Ishikawa (cell line): ENCODE results near the gene CTNNA1.

ENCODE experiments used
- CEBPB ChIP-seq: IDR thresholded peaks from 2 replicates; pipeline ENCODE4 v1.6.1; 2012
- CREB1 ChIP-seq: IDR thresholded peaks from 2 replicates; pipeline ENCODE4 v1.6.1; 2012; ENCODE audit warnings: low read depth
- EGR1 ChIP-seq: IDR thresholded peaks from 2 replicates; pipeline ENCODE4 v1.6.1; 2012
- EP300 ChIP-seq: IDR thresholded peaks from 2 replicates; pipeline ENCODE4 v1.6.1; 2012; ENCODE audit warnings: borderline replicate concordance
- FOXM1 ChIP-seq: IDR thresholded peaks from 2 replicates; pipeline ENCODE4 v1.6.1; 2012; ENCODE audit warnings: low read depth, borderline replicate concordance
- NFIC ChIP-seq: IDR thresholded peaks from 2 replicates; pipeline ENCODE4 v1.6.1; 2012
- RAD21 ChIP-seq: IDR thresholded peaks from 2 replicates; pipeline ENCODE4 v1.6.1; 2012; ENCODE audit warnings: low read depth
- TAF1 ChIP-seq: IDR thresholded peaks from 2 replicates; pipeline ENCODE4 v1.6.1; 2012; ENCODE audit warnings: low read depth, mild to moderate bottlenecking
- TCF12 ChIP-seq: IDR thresholded peaks from 2 replicates; pipeline ENCODE4 v1.6.1; 2012; ENCODE audit warnings: low read depth
- TEAD4 ChIP-seq: IDR thresholded peaks from 2 replicates; pipeline ENCODE4 v1.6.1; 2012
- YY1 ChIP-seq: IDR thresholded peaks from 2 replicates; pipeline ENCODE4 v1.6.1; 2012; ENCODE audit warnings: low read depth
- ZBTB7A ChIP-seq: IDR thresholded peaks from 2 replicates; pipeline ENCODE4 v1.6.1; 2012; ENCODE audit warnings: low read depth
- TF ChIP-seq, protein P1 (sequence below): IDR thresholded peaks from 2 replicates; pipeline ENCODE4 v1.6.1; 2012
- TF ChIP-seq, protein P2 (sequence below): IDR thresholded peaks from 2 replicates; pipeline ENCODE4 v1.6.1; 2012; ENCODE audit warnings: low read depth, mild to moderate bottlenecking
- TF ChIP-seq, protein P3 (sequence below): IDR thresholded peaks from 2 replicates; pipeline ENCODE4 v1.6.1; 2012

The CTNNA1 gene

DNA sequence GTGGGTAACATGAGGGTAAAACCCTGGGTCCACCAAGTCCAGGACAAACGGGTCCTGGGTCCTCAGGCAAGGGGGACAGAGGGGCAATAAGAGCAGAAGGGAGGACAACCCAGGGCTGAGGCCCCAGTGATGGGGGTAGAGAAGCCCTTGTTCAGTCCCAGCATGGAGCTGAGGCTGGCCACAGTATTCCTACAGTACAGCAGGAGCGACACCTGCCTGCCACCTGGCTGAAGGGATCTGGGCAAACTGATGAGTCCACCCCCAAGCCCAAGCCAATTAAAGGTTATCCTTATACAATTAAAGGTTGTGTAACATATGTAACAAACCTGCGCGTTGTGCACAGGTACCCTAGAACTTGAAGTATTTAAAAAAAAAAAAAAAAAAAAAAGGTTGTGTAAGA lies 219.6 kb downstream of the CTNNA1 start:
- TF ChIP-seq NFIC, result no peak
- no peak for TF ChIP-seq YY1
- no peak for TF ChIP-seq ZBTB7A
- TF ChIP-seq EP300, result no peak
- no peak for TF ChIP-seq EGR1
- no peak; the same call in 1 of the 2 replicates for TF ChIP-seq RAD21
- no peak for TF ChIP-seq FOXM1

DNA sequence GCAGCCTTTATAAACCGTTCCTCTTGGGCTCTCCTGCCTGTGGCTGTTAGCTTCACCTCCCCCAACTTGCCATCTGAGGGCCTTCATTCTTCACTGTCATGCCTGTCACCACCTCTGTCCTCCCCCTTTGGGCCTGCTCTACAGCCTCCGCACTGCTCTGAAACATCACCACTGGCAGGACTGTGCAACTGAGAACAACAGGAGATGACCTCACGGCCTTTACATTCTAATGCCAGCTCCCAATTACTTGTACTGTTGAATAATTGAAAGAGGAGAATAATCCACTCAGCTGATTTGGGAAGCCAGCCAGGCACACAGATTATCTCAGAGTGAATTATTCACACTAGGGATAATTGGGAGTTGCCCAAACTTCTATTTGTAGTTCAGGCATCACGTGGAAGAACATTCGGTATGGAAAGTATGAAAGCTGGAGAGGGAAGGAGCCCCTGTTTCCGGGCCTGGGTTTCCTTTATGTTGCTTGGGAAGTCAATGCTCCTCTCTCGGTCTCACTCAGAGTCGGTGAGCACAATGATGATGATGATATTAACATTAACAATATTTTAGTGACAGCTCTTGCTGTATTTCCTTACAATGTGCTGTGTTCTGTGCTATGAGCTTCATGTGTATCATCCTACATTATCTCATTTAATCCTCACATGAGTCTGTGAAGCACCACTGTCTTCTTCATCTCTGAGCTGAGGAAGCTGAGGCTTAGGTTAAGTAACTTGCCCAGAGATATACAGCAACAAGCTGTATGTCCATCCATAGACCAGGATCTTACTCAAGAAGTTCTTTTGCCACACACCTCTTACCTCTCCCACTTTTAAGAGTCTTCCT lies 221.2 kb downstream of the CTNNA1 start:
- TF ChIP-seq TAF1, result no peak
- no peak for TF ChIP-seq FOXM1
- TF ChIP-seq, protein P1, sequence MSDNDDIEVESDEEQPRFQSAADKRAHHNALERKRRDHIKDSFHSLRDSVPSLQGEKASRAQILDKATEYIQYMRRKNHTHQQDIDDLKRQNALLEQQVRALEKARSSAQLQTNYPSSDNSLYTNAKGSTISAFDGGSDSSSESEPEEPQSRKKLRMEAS, result no peak
- TF ChIP-seq ZBTB7A, result no peak
- TF ChIP-seq TCF12, result no peak
- TF ChIP-seq, protein P2, sequence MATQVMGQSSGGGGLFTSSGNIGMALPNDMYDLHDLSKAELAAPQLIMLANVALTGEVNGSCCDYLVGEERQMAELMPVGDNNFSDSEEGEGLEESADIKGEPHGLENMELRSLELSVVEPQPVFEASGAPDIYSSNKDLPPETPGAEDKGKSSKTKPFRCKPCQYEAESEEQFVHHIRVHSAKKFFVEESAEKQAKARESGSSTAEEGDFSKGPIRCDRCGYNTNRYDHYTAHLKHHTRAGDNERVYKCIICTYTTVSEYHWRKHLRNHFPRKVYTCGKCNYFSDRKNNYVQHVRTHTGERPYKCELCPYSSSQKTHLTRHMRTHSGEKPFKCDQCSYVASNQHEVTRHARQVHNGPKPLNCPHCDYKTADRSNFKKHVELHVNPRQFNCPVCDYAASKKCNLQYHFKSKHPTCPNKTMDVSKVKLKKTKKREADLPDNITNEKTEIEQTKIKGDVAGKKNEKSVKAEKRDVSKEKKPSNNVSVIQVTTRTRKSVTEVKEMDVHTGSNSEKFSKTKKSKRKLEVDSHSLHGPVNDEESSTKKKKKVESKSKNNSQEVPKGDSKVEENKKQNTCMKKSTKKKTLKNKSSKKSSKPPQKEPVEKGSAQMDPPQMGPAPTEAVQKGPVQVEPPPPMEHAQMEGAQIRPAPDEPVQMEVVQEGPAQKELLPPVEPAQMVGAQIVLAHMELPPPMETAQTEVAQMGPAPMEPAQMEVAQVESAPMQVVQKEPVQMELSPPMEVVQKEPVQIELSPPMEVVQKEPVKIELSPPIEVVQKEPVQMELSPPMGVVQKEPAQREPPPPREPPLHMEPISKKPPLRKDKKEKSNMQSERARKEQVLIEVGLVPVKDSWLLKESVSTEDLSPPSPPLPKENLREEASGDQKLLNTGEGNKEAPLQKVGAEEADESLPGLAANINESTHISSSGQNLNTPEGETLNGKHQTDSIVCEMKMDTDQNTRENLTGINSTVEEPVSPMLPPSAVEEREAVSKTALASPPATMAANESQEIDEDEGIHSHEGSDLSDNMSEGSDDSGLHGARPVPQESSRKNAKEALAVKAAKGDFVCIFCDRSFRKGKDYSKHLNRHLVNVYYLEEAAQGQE, result no peak
- TF ChIP-seq, protein P3, sequence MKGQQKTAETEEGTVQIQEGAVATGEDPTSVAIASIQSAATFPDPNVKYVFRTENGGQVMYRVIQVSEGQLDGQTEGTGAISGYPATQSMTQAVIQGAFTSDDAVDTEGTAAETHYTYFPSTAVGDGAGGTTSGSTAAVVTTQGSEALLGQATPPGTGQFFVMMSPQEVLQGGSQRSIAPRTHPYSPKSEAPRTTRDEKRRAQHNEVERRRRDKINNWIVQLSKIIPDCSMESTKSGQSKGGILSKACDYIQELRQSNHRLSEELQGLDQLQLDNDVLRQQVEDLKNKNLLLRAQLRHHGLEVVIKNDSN, result no peak
- no peak for TF ChIP-seq CREB1
- TF ChIP-seq EGR1, result no peak
- TF ChIP-seq NFIC, result no peak
- no peak for TF ChIP-seq TEAD4
- no peak for TF ChIP-seq RAD21
- no peak for TF ChIP-seq EP300

DNA sequence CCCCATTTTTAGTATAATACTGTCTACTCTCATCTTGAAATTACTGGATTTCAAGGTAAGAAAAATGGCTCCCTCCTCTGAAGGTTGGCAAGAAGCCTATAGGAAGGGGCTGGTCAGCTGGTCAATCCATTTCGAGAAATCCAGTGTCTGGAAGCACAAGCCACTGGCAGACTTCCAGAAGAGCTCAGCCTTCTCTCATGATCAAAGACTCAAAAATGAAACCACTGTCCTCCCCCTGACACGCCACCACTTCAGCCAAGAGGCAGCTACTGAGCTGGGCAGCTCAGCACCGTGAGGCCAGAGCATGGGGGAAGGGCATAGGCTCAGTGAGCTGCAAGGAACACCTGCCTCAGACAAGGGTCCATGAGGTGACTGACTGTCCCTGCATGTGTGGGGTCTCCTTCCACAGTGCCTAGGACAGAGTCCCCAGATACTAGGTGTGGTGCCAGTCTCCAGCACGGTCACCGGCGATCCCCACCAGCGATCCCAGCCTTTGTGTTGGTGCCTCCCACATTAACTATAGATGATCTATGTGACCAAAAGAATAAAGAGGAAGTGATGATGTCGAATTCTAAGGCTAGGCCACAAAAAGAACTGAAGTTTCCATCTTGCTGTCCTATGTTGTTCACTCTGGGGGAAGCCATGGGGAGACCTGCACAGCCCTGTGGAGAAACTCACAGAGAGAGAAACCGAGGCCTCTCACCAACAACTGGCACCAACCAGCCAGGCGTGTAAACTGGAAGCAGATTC lies 222.0 kb downstream of the CTNNA1 start:
- no peak for TF ChIP-seq ZBTB7A
- TF ChIP-seq EGR1, result no peak
- TF ChIP-seq EP300, result no peak
- no peak for TF ChIP-seq FOXM1
- TF ChIP-seq NFIC, result no peak
- no peak for TF ChIP-seq RAD21
- TF ChIP-seq TEAD4, result no peak

DNA sequence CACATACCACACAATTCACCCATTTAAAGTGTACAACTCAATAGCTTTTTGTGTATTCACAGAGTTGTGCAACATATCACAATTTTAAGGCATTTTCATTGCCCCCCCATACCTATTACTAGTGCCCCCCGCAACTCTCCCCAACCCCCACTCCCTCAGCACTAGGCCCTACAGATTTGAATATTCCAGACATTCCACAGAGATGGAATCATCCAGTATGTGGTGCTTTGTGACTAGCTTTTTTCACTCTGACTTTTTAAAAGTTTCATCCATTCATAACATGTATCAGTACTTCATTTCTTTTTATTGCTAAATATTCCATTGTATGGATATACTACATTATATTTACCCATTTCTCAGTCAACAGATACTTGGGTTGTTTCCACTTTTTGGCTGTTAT lies 224.9 kb downstream of the CTNNA1 start:
- TF ChIP-seq NFIC, result no peak
- TF ChIP-seq, protein P1, result no peak
- no peak for TF ChIP-seq CEBPB
- TF ChIP-seq EGR1, result no peak
- no peak for TF ChIP-seq CREB1
- TF ChIP-seq YY1, result no peak
- no peak for TF ChIP-seq FOXM1
- no peak for TF ChIP-seq TEAD4
- TF ChIP-seq RAD21, result no peak
- TF ChIP-seq TAF1, result no peak
- TF ChIP-seq ZBTB7A, result no peak
- no peak for TF ChIP-seq EP300
- TF ChIP-seq, protein P3, result no peak

DNA sequence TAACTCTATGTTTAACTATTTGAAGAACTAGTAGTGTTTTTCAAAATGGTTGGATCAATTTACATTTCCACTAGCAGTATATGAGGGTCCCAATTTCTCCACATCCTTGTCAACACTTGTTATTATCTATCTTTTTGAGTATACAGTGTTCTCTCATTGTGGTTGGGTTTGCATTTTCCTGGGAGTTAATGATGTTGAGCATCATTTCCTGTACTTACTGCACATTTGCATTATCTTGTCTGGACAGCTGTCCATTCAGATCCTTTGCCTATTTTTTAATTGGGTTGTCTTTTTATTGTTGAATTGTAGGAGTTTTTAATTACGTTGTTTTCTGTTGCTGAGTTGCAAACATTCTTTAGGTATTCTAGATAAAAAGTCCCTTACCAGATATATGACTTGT lies 225.4 kb downstream of the CTNNA1 start:
- TF ChIP-seq ZBTB7A (no peak), CREB1 (no peak), EP300 (no peak), NFIC (no peak), YY1 (no peak), TEAD4 (no peak), TAF1 (no peak), EGR1 (no peak), RAD21 (no peak), CEBPB (no peak), TCF12 (no peak), FOXM1 (no peak)
- TF ChIP-seq, protein P1, result no peak
- TF ChIP-seq, protein P3, result no peak
- TF ChIP-seq, protein P2, result no peak
